H1 (cell line): ENCODE results near the gene KCNMB1. TPM values are rescaled to one million over a fixed set of nuclear protein-coding genes. Genes with fewer than 3 reads are reported as not detected.

Experiments used
- BACH1 ChIP-seq: IDR thresholded peaks from 2 replicates; pipeline ENCODE4 v1.6.1; 2012; ENCODE audit warnings: low read length, improper control_type of control experiment
- CBX8 ChIP-seq: fragments of 300-800, 300-1000 bp; sonication (generic); IDR thresholded peaks from 2 replicates; pipeline ENCODE4 v1.7.1; 2016; ENCODE audit warnings: low read depth, low read length, borderline replicate concordance
- CHD1 ChIP-seq: IDR thresholded peaks from 2 replicates; pipeline ENCODE4 v1.6.1; 2012; ENCODE audit warnings: low read depth, low read length, improper control_type of control experiment
- CHD2 ChIP-seq: IDR thresholded peaks from 2 replicates; pipeline ENCODE4 v1.6.1; 2012; ENCODE audit warnings: low read length, improper control_type of control experiment
- E2F6 ChIP-seq: IDR thresholded peaks from 2 replicates; pipeline ENCODE4 v1.6.1; 2012; ENCODE audit warnings: inconsistent platforms
- EP300 ChIP-seq, 2 experiments: IDR thresholded peaks; 1 replicate in 1 of 2; 2 replicates in 1 of 2; pipeline ENCODE4 v1.6.1; 2011 to 2012; ENCODE audit warnings: low read depth in 2 of 2, low read length in 2 of 2, mild to moderate bottlenecking in 2 of 2, borderline replicate concordance in 1 of 2, inconsistent platforms in 1 of 2, moderate library complexity in 1 of 2
- EZH2 ChIP-seq: fragments of 200-600 bp; sonication (generic); IDR thresholded peaks from 2 replicates; pipeline ENCODE4 v1.7.1; 2012; ENCODE audit warnings: low read depth, mild to moderate bottlenecking, moderate library complexity, low read length, inconsistent platforms; ENCODE audit not compliant: severe bottlenecking
- NANOG ChIP-seq: IDR thresholded peaks from 2 replicates; pipeline ENCODE4 v1.6.1; 2011; ENCODE audit warnings: low read length, low read depth, mild to moderate bottlenecking, inconsistent platforms; ENCODE audit not compliant: insufficient read depth, poor library complexity, severe bottlenecking
- RBBP5 ChIP-seq: IDR thresholded peaks from 2 replicates; pipeline ENCODE4 v1.7.1; 2012; ENCODE audit warnings: low read depth, mild to moderate bottlenecking, inconsistent platforms, low read length, moderate library complexity, borderline replicate concordance
- SIRT6 ChIP-seq: IDR thresholded peaks from one replicate; pipeline ENCODE4 v1.7.1; 2012; ENCODE audit warnings: low read length, inconsistent platforms
- polyA plus RNA-seq, 7 experiments: library from polyadenylated mRNA; depleted of rRNA in 3 of 7; stranded (reverse) in 5 of 7; unstranded in 2 of 7; fragments of >200 nt in 5 of 7; fragments of 200-250 nt in 2 of 7; gene quantifications; 1 replicate in 5 of 7; 2 replicates in 1 of 7; 4 replicates in 1 of 7; pipeline versions ENCODE4 v1.2.1 to v1.2.3, GENCODE V29; 2011 to 2013; ENCODE audit warnings: missing spikeins in 2 of 7, mixed read lengths in 2 of 7
- total RNA-seq: library from RNA; stranded (reverse); fragmentation: NEBNext Ultra II Directional; extraction: Animal tissue kit (Norgen Biotek cat#: 25700); gene quantifications from 2 replicates; pipeline ENCODE4 v1.2.1, GENCODE V29; 2021

The KCNMB1 gene
- total and polyA plus RNA-seq, 2 of the 8 experiments (the other 6 are each of a cell fraction or from before 2014, with no cell fraction given) = 0.08 to 0.19 TPM

GRCh38 chr5:170342153-170342725, 46.9 kb downstream of the KCNMB1 start (continued):
- TF ChIP-seq NANOG (no peak), E2F6 (no peak), CHD2 (no peak), RBBP5 (no peak), CHD1 (no peak), EP300 (IDR thresholded peaks at IDR 0.05; ENCODE audit: borderline replicate concordance in 1 of 2, low read depth in 2 of 2, low read length in 2 of 2) (no peak), BACH1 (no peak), CBX8 (no peak), SIRT6 (no peak), EZH2 (no peak)
